Neutrophil (primary cell): ENCODE measurements around the gene ZNF598.

Experiments
- H3K27ac ChIP-seq: fragments of 200-600 bp; sonication (generic); 2 replicates; pipeline ENCODE4 v1.5.1; 2016; ENCODE audit warnings: mild to moderate bottlenecking, moderate library complexity
- H3K27me3 ChIP-seq: fragments of 200-600 bp; sonication (generic); 2 replicates; pipeline ENCODE4 v1.6.0; 2016; ENCODE audit warnings: mild to moderate bottlenecking
- H3K36me3 ChIP-seq: fragments of 200-600 bp; sonication (generic); 2 replicates; pipeline ENCODE4 v1.5.1; 2017
- H3K4me1 ChIP-seq, 2 experiments: fragments of 200-600 bp in 1 of 2; sonication (generic) in 1 of 2; 1 replicate in 1 of 2; 2 replicates in 1 of 2; pipeline versions ENCODE4 v1.5.1 to v1.6.1; 2013 to 2016; ENCODE audit warnings: low read depth in 1 of 2, low read length in 1 of 2, mild to moderate bottlenecking in 1 of 2, moderate library complexity in 1 of 2; ENCODE audit not compliant: control insufficient read depth in 1 of 2, insufficient read depth in 1 of 2
- H3K4me3 ChIP-seq, 2 experiments: fragments of 200-600 bp in 1 of 2; sonication (generic) in 1 of 2; 1 replicate in 1 of 2; 2 replicates in 1 of 2; pipeline ENCODE4 v1.5.1; 2013 to 2016; ENCODE audit warnings: low read depth in 1 of 2, low read length in 1 of 2, mild to moderate bottlenecking in 1 of 2, moderate library complexity in 1 of 2
- H3K9me3 ChIP-seq: fragments of 200-600 bp; sonication (generic); 2 replicates; pipeline ENCODE4 v1.5.1; 2016
- CTCF ChIP-seq: fragments of 200-600 bp; sonication (generic); IDR thresholded peaks from 2 replicates; pipeline ENCODE4 v1.5.1; 2016; ENCODE audit warnings: antibody characterized with exemption

ZNF598 gene

GRCh38 chr16:2056077-2056476, 46.5 kb upstream of the ZNF598 start:
- Histone ChIP-seq H3K27ac (no peak overlapping the region), H3K4me3 (no peak overlapping the region), H3K27me3 (no peaks in the 10 kb centered on the region), H3K4me1 (no peaks in the 10 kb centered on the region), H3K36me3 (peaks cover 93% of the 10 kb centered on the region), H3K9me3 (no peaks in the 10 kb centered on the region)
- TF ChIP-seq CTCF = no peak

DNA sequence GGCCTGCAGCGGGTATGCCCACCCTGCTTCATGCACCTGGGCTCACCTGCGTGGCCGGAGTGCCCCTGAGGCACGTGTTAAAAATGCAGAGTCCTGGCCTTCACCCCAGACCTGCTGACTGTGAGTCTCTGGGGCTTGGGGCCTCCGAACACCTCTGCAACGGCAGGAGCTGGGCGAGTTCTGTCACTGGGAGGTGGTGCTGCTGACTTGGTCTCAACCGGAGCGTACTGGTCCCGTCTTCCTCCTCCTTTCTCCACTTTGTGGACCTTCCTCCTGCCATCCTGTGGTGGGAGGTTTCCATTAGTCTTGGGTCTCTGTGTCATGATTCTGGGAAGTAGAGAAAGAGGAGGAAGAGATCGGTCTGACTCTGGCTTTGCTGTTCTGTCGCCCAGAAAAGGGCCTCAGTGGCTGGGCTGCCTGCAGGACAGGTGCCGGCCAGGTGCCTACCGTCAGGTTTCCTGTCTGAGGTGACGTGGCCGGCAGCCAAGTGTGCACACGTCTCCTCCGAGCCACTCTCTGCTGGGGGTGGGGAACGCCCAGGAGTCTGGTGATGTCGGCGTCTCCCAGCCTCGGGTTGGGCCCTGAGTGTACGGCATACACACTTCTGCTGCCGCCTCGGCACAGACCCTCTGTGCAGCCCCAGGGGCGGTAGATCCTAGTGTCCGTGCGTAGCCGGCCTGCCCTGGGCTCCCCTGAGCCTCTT, 45.1 kb upstream of the ZNF598 start:
- Histone ChIP-seq H3K27ac (no peak overlapping the region), H3K4me3 (no peak overlapping the region), H3K36me3 (peaks cover 90% of the 10 kb centered on the region), H3K27me3 (no peaks in the 10 kb centered on the region), H3K9me3 (no peaks in the 10 kb centered on the region), H3K4me1 (no peaks in the 10 kb centered on the region)
- no peak for TF ChIP-seq CTCF

DNA sequence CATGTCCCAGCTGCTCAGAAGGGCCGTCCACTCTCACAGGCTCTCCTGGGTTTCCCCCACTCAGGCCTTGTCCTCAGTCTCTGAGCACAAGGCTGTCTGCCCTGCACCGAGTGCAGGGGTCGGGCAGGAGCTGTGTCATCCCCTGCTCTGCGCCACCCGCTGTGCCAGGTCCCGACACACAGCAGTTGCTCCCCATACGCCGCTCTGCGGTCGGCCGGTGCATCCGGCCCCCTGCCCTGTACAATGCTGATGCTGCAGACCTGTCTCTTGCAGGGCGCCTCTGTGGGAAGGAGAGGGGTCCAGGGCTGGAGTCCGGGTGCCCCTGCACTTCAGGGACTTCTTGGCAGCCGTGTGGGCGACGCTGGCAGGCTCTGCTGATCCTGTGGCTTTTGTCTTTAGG, 44.3 kb upstream of the ZNF598 start:
- no peak overlapping the region for H3K4me3 ChIP-seq
- H3K36me3 ChIP-seq = peaks cover 86% of the 10 kb centered on the region
- peaks cover 0 to 2% of the 10 kb centered on the region in 2 experiments for H3K4me1 ChIP-seq
- H3K27ac ChIP-seq = no peak overlapping the region
- no peaks in the 10 kb centered on the region for H3K9me3 ChIP-seq
- TF ChIP-seq CTCF = no peak
- H3K27me3 ChIP-seq = no peaks in the 10 kb centered on the region

GRCh38 chr16:2053211-2053610, 43.6 kb upstream of the ZNF598 start:
- Histone ChIP-seq H3K9me3 (no peaks in the 10 kb centered on the region), H3K4me3 (no peak overlapping the region), H3K27ac (no peak overlapping the region), H3K27me3 (no peaks in the 10 kb centered on the region), H3K4me1 (peaks cover 6 to 8% of the 10 kb centered on the region in 2 experiments), H3K36me3 (peaks cover 79% of the 10 kb centered on the region)
- no peak for TF ChIP-seq CTCF

DNA sequence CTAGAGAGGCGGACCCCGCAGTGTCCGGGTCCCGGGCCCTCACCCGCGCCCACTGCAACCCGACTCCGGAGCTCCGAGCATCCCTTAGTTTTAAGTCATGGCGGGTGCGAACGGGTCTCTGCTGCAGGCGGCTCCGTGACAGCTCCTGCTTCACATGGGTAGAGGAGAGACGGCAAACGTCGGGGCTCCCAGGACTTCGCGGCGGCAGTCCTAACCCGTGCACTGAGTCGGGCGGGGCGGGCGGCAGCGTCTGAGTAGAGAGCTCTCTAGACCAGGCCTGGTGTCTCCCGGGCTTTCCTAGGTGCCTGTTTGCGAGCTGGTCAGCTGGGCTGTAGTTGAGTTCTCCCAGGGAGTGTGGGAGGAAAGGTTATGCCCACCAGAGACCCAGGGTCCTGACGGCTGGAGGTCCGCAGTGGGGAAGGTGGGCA, 38.5 kb upstream of the ZNF598 start:
- Histone ChIP-seq H3K4me1 (peaks cover 13 to 17% of the 10 kb centered on the region in 2 experiments), H3K27me3 (peaks cover 14% of the 10 kb centered on the region), H3K9me3 (no peaks in the 10 kb centered on the region), H3K27ac (peak overlapping the region; percentile 66), H3K4me3 (peak overlapping the region; percentile 86 to 89), H3K36me3 (peaks cover 32% of the 10 kb centered on the region)
- no peak for TF ChIP-seq CTCF
